ENCODE measurements around the gene APPBP2.

Gene APPBP2

DNA sequence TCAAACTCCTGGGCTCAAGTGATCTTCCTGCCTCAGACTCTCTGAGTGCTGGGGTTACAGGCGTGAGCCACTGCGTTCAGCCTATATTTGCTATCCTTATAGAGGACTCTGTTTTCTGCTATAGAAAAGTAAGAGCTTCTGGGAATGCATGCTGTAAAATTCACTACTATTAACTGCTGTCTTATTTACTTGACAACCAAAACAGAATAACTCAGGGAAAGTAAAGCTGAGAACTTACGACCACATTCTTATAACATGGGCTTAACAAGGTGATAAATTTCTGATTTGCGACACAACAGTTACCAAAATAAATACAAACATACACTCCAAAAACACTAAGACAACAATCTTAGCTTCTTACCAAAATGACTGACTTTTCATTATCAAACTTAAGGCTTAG, 23.9 kb downstream of the APPBP2 start:
- Histone ChIP-seq H3K4me2 (ENCODE audit: low read length) (no peak overlapping the region), H3K4me3 (ENCODE audit: low read length) (no peak overlapping the region), H3K9me3 (ENCODE audit: control insufficient read depth, insufficient read depth, low read length) (no peaks in the 10 kb centered on the region), H3K9me2 (replicated peaks; ENCODE audit: control insufficient read depth, low read length) (no peaks in the 10 kb centered on the region), H3K27ac (ENCODE audit: low read depth, low read length) (no peak overlapping the region), H4K20me1 (ENCODE audit: control insufficient read depth, insufficient read depth, low read depth, low read length) (peaks cover 3% of the 10 kb centered on the region; the same call in 1 of the 2 replicates), H3F3A (ENCODE audit: control insufficient read depth, insufficient read depth) (no peaks in the 10 kb centered on the region), H3K79me2 (ENCODE audit: control insufficient read depth, low read length) (peaks cover 38% of the 10 kb centered on the region), H3K4me1 (ENCODE audit: control insufficient read depth, low read length) (no peaks in the 10 kb centered on the region), H3K27me3 (ENCODE audit: control insufficient read depth, low read length) (no peaks in the 10 kb centered on the region), H3K36me3 (ENCODE audit: control insufficient read depth, low read length) (peaks cover 21% of the 10 kb centered on the region)
- TF ChIP-seq, protein P1, sequence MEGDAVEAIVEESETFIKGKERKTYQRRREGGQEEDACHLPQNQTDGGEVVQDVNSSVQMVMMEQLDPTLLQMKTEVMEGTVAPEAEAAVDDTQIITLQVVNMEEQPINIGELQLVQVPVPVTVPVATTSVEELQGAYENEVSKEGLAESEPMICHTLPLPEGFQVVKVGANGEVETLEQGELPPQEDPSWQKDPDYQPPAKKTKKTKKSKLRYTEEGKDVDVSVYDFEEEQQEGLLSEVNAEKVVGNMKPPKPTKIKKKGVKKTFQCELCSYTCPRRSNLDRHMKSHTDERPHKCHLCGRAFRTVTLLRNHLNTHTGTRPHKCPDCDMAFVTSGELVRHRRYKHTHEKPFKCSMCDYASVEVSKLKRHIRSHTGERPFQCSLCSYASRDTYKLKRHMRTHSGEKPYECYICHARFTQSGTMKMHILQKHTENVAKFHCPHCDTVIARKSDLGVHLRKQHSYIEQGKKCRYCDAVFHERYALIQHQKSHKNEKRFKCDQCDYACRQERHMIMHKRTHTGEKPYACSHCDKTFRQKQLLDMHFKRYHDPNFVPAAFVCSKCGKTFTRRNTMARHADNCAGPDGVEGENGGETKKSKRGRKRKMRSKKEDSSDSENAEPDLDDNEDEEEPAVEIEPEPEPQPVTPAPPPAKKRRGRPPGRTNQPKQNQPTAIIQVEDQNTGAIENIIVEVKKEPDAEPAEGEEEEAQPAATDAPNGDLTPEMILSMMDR (IDR thresholded peaks at IDR 0.05; ENCODE audit: low read depth, low read length, poor library complexity, severe bottlenecking): no peak
- no peak for TF ChIP-seq EZH2phosphoT487 (IDR thresholded peaks at IDR 0.05; ENCODE audit: borderline replicate concordance, low read length)

DNA sequence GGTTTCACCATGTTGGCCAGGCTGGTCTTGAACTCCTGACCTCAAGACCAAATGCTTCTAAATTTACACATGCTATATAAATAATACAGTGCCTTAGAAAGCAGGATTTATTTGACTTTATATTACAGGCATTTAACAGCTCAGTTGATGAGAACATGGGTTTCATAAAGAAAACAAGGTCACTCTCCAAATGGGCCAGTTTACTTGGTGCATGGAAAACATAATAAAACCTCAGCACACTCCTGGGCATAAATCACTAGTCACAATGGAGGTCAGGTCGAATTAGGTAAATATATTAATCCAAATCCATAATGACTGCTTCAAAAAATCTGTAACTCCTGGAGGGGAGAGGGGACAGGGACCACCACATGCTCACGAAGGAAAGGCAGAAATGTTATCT, 24.5 kb downstream of the APPBP2 start:
- H3K27me3 ChIP-seq (ENCODE audit: control insufficient read depth, low read length): no peaks in the 10 kb centered on the region
- no peaks in the 10 kb centered on the region for H3K9me2 ChIP-seq (replicated peaks; ENCODE audit: control insufficient read depth, low read length)
- no peak overlapping the region for H3K4me2 ChIP-seq (ENCODE audit: low read length)
- H3K4me1 ChIP-seq (ENCODE audit: control insufficient read depth, low read length): no peaks in the 10 kb centered on the region
- no peak overlapping the region for H3K4me3 ChIP-seq (ENCODE audit: low read length)
- no peak overlapping the region for H3K27ac ChIP-seq (ENCODE audit: low read depth, low read length)
- TF ChIP-seq EZH2phosphoT487 (IDR thresholded peaks at IDR 0.05; ENCODE audit: borderline replicate concordance, low read length): no peak
- TF ChIP-seq, protein P1 (IDR thresholded peaks at IDR 0.05; ENCODE audit: low read depth, low read length, poor library complexity, severe bottlenecking): no peak
- no peaks in the 10 kb centered on the region for H3F3A ChIP-seq (ENCODE audit: control insufficient read depth, insufficient read depth)
- H3K36me3 ChIP-seq (ENCODE audit: control insufficient read depth, low read length): peaks cover 26% of the 10 kb centered on the region
- peaks cover 36% of the 10 kb centered on the region for H3K79me2 ChIP-seq (ENCODE audit: control insufficient read depth, low read length)
- H4K20me1 ChIP-seq (ENCODE audit: control insufficient read depth, insufficient read depth, low read depth, low read length): peaks cover 3% of the 10 kb centered on the region; the same call in 1 of the 2 replicates
- H3K9me3 ChIP-seq (ENCODE audit: control insufficient read depth, insufficient read depth, low read length): no peaks in the 10 kb centered on the region

DNA sequence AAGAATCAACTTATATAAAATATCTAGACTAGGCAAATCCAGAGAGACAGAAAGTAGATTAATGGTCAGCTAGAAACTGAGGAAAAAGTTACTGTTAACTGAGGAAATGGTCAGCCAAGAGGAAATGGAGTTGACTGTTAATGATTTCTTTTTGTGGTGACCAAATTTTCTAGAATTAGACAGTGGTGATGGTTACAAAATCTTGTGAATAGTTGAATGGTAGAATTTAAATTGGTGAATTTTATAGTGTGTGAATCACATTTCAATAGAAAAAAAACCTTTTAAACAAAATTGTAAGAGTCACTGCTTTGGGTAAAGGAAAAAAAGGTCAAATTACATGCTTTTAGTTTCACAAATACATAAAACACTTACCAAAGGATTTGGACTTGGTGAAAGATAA, 30.0 kb downstream of the APPBP2 start:
- Histone ChIP-seq H4K20me1 (ENCODE audit: control insufficient read depth, insufficient read depth, low read depth, low read length) (no peaks in the 10 kb centered on the region), H3K79me2 (ENCODE audit: control insufficient read depth, low read length) (no peaks in the 10 kb centered on the region; the same call in 1 of the 2 replicates), H3K4me1 (ENCODE audit: control insufficient read depth, low read length) (no peaks in the 10 kb centered on the region), H3K9me2 (replicated peaks; ENCODE audit: control insufficient read depth, low read length) (no peaks in the 10 kb centered on the region), H3K27ac (ENCODE audit: low read depth, low read length) (no peak overlapping the region), H3K27me3 (ENCODE audit: control insufficient read depth, low read length) (no peaks in the 10 kb centered on the region), H3K36me3 (ENCODE audit: control insufficient read depth, low read length) (peaks cover 73% of the 10 kb centered on the region), H3K4me2 (ENCODE audit: low read length) (no peak overlapping the region), H3K4me3 (ENCODE audit: low read length) (no peak overlapping the region), H3F3A (ENCODE audit: control insufficient read depth, insufficient read depth) (no peaks in the 10 kb centered on the region), H3K9me3 (ENCODE audit: control insufficient read depth, insufficient read depth, low read length) (peaks cover 16% of the 10 kb centered on the region; the same call in 1 of the 2 replicates)
- TF ChIP-seq, protein P1 (IDR thresholded peaks at IDR 0.05; ENCODE audit: low read depth, low read length, poor library complexity, severe bottlenecking): no peak
- TF ChIP-seq EZH2phosphoT487 (IDR thresholded peaks at IDR 0.05; ENCODE audit: borderline replicate concordance, low read length): no peak
